IPS DF 19.7 (cell line): ENCODE data around the gene IP6K3.

Experiments used
- DNase-seq: peaks from one replicate; pipeline ENCODE4 v3.0.0-alpha.2; 2013; ENCODE audit warnings: low read depth, low spot score

IP6K3 gene

GRCh38 chr6:33723371-33724085, 23.2 kb downstream of the IP6K3 start:
- DNase-seq: no peak

- DNase-seq: no peak
Observed at GRCh38 chr6:33722103-33722623, 24.5 kb downstream of the IP6K3 start.

- DNase-seq: no peak
Observed at GRCh38 chr6:33721508-33721907, 25.2 kb downstream of the IP6K3 start.

GRCh38 chr6:33720998-33721397, 25.7 kb downstream of the IP6K3 start:
- DNase-seq: no peak

GRCh38 chr6:33719326-33719987, 27.2 kb downstream of the IP6K3 start:
- DNase-seq: no peak

GRCh38 chr6:33718713-33719112, 28.0 kb downstream of the IP6K3 start:
- no peak for DNase-seq

- DNase-seq: no peak
Observed at GRCh38 chr6:33717934-33718455, 28.7 kb downstream of the IP6K3 start.

- DNase-seq: no peak
Observed at GRCh38 chr6:33716890-33717632, 29.6 kb downstream of the IP6K3 start.

GRCh38 chr6:33716379-33716778, 30.3 kb downstream of the IP6K3 start:
- no peak for DNase-seq

GRCh38 chr6:33714385-33715040, 32.2 kb downstream of the IP6K3 start:
- DNase-seq: no peak

- DNase-seq: no peak
Observed at GRCh38 chr6:33713786-33714185, 32.9 kb downstream of the IP6K3 start.

GRCh38 chr6:33712914-33713313, 33.8 kb downstream of the IP6K3 start:
- no peak for DNase-seq

GRCh38 chr6:33711140-33712129, 35.3 kb downstream of the IP6K3 start, which contains the start of gene UQCC2:
Gene UQCC2, minus strand, starts transcription at chr6:33711700. Its CDS starts 14 bp downstream, at chr6:33711686.
- DNase-seq: peak; percentile 89

GRCh38 chr6:33710296-33711121, 36.2 kb downstream of the IP6K3 start:
- DNase-seq: no peak

GRCh38 chr6:33709605-33710295, 37.0 kb downstream of the IP6K3 start:
- no peak for DNase-seq

- DNase-seq: no peak
Observed at GRCh38 chr6:33708516-33709204, 38.0 kb downstream of the IP6K3 start.

- DNase-seq: no peak
Observed at GRCh38 chr6:33707771-33708170, 38.9 kb downstream of the IP6K3 start.
